GM19467 (cell line): ENCODE results near the gene SPO11.
"Not testable (repeated sequence)": the region's sequence is repeated elsewhere in the genome, so short reads cannot be mapped to it uniquely, and the experiment has no call there.

Experiments used
- ATAC-seq: cut with Tn5 transposase; IDR thresholded peaks from one replicate; pipeline ENCODE4 v1.9.1; 2021; ENCODE audit warnings: mild to moderate bottlenecking, moderate library complexity; ENCODE audit not compliant: unreplicated experiment

The SPO11 gene

GRCh38 chr20:57332105-57333089, 2.8 kb downstream of the SPO11 start:
- ATAC-seq = no peak

- no peak for ATAC-seq
Measured at GRCh38 chr20:57335392-57335791, 5.8 kb downstream of the SPO11 start.

DNA sequence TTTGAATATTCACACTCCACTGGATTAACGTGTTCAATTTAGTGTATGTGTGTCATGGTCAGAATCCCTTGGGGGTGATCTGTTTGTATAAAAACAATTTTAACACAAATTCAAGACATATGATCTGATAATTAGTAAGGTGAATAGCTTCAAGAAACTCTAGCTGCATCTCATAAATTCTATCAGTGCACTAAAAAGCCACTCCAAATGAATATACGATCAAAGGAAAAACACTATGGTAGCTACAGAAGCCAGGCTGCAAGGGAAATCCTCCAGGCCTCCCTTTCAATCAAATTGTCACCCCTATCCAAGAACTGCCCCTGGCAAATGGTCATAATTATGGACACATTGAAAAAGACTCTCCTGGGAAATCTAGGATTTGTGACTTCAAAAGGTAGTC, 12.1 kb downstream of the SPO11 start:
- no peak for ATAC-seq

DNA sequence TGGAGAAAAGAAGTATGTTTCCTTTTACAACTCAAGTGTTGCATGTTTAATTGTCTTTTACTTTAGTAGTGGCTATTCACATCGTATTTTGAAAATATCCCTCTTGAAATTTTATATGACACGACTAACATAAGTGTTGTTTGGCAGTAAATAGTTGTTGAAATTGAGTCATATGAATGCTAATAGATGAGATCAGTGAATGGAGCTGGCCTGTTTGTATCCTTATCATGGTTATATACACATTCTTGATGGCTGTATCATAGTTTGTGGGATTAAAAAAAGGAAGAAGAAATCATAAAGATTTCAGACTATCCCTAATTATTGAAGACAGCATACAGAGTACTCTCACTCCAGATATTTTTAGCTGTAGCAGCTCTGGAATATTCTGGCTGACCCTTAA, 13.2 kb downstream of the SPO11 start:
- ATAC-seq = no peak

DNA sequence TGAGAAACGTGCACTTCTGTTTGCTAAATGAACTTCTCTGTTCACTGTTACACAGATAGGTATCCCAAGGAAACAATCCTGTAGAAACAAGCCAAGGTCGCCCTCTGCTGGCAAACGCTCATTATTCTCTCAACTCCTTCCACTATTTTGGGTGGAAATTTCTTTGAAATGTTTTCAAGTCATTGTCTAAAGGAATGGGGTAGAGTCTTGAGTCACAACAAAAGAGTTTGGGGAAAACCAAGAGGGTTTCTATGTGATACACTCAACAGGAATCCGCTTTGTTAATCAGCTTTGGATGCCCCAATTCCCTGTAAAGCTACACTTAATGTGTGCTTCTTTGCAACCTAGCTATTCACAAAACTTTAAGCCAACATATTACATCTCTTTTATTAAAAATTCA, 16.9 kb downstream of the SPO11 start:
- ATAC-seq = no peak

GRCh38 chr20:57347393-57347792, 17.8 kb downstream of the SPO11 start:
- ATAC-seq = no peak

- ATAC-seq = not testable (repeated sequence)
Measured at GRCh38 chr20:57348200-57348921, 18.8 kb downstream of the SPO11 start.

- ATAC-seq = not testable (repeated sequence)
Measured at GRCh38 chr20:57348922-57349574, 19.4 kb downstream of the SPO11 start.

- ATAC-seq = no peak
Measured at GRCh38 chr20:57350081-57350710, 20.6 kb downstream of the SPO11 start.

DNA sequence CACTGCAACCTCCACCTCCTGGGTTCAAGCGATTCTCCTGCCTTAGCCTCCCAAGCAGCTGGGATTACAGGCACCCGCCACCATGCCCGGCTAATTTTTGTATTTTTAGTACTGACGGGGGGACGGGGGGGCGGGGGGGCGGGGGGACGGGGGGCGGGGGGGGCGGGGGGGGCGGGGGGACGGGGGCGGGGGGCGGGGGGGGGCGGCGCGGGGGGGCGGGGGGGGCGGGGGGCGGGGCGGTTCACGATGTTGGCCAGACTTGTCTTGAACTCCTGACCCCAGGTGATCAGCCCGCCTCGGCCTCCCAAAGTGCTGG, 21.1 kb downstream of the SPO11 start:
- ATAC-seq = not testable (repeated sequence)

GRCh38 chr20:57351042-57351783, 21.6 kb downstream of the SPO11 start, which contains the start of gene RAE1:
Gene RAE1 (plus strand): TSS chr20:57351255. CDS start chr20:57354039, 2,784 bp downstream.
- no peak for ATAC-seq

GRCh38 chr20:57352305-57352704, 22.7 kb downstream of the SPO11 start:
- ATAC-seq = no peak

- no peak for ATAC-seq
Measured at GRCh38 chr20:57353351-57353750, 23.7 kb downstream of the SPO11 start.

- ATAC-seq = no peak
Measured at GRCh38 chr20:57361517-57361916, 31.9 kb downstream of the SPO11 start.

DNA sequence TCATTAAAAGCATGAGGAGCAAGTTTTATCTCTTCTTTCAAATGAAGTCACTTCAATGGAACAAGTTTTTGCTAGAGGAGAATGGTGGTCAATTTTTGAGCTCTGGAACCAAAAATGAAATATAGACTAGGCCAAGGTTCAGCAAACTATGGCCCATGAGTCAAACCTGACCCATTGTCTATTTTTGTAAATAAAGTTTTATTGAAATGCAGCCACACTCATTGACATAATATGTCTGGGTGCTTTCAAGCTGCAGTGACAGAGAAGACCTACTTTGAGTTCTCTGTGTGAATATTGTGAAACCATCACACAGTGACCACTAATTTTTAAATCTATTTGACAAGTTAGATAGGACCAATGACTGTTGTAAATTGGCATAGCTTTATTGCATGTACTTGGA, 34.8 kb downstream of the SPO11 start:
- ATAC-seq = no peak

DNA sequence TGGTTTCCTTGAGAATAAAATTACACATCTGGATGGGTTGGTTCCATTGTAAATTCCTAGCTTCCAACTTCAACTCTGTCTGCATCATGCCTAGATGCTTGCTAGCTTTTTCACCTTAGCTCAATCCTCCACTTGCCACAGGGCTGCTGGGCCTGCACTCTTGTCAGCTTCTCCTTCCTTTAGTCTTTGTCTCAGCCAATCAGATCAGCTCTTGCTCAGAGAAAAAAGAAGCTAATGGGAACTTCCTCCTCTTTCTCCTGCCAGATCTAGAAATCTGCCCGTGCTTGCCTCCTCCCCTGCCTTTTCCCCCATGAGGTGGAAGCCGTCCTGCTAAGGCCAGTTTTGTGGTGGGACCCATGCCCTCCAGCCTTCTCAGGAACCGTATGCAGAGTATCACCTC, 40.0 kb downstream of the SPO11 start:
- ATAC-seq = no peak

DNA sequence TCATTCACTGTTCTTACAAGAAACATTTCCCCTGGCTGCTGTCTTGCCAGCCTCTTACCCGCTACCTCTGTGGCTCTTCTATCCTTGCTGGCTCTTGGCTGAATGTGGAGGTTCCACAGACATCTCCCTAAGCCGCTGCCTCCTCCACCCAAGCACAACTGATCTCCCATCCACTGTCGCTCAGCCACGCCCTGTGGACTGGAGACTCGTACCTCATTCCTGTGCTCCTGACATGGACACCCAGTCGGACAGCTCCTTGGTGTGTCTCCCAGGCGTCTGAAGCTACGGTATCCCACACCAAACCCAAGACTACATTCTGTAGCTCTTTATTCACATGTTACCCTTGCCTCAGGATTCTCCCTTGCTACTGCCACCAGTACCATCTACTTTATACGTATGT, 40.7 kb downstream of the SPO11 start:
- no peak for ATAC-seq

DNA sequence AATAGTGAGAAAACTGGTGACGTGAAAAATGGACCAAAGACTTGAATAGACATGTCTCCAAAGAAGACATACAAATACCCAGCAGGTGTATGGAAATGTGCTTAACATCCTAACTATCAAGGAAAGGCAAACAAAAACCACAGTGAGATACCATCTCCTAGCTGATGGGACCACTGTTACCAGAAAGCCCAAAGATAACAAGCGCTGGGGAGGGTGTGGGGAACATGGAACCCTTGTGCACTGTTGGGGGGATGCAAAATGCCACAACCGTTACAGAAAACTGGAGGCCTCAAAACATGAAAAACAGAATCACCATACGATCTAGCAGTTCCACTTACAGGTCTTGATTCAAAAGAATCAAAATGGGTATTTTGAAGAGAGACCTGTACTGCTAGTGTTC, 41.8 kb downstream of the SPO11 start:
- ATAC-seq = no peak

DNA sequence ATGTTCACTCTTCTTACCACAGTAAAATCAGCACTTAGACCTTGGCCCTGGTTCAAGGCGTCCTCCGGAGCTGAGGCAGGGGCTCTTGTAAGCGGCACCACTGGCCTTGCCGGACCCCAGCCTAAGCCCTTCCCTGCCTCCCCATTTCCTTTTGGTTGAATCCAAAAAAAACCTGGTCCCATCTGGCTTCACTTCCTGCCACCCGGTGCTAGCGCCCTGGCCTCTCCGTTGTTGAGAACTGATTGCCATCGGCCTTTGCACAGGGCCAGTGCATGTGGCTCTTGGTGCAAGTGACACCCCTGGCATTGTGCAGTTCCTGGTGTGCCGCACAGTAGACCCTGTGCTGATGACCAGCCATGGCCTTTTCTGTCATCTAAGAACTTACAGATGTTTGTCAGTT, 42.6 kb downstream of the SPO11 start:
- ATAC-seq = no peak

DNA sequence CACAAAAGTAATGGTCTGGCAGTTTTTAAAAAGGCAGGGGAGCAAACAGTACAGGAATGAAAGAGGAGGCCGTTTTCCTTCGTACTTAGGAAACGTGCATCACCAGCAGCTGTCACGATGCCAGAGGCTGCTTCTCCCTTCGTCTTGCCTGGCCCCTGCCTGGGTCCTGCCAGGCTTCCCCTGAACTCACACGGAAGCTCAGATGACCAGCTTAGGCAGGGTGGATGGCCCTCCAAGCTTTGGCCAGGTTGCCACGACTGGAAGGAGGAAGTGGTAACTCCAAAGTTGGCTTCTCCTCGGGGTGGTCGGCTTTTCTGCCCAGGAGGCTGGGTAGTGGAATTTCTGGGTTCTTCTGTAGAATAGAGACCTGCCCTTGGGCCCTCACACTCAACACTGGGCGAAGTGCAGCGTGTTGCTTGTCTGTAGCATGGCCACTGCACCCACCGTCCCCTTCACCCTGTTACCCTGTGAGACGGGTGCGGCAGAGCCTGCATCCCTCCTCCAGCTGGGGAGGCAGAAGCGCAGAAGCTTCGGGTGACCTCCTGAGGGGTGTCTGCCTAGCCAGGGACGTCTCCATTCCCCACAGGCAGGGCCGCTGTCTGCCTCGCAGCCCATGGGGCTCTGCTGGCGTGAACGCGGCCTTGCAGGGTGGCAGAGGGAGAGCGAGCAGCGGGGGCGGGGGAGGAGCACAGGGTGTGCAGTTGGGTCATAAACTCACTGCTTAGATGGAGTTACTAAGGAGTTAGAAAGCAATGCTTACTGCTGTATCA, 43.2 kb downstream of the SPO11 start:
- no peak for ATAC-seq
